Lung (tissue), 12 donors: Measurements from ENCODE around the gene LAMA1. TPM values are rescaled to one million over a fixed set of nuclear protein-coding genes. Genes with fewer than 3 reads are reported as not detected.

Experiments used
- ATAC-seq: fragments of 200-7000 bp; cut with Tn5 transposase; one replicate; pipeline ENCODE4 v1.9.1; 2020; ENCODE audit warnings: moderate number of reproducible peaks; ENCODE audit not compliant: insufficient read depth, low FRiP score
- DNase-seq, 3 donors: peaks; one replicate each; pipeline ENCODE4 v3.0.0-alpha.2; 2013 to 2017
- H3K27ac ChIP-seq, 2 donors: one replicate each; pipeline ENCODE4 v1.5.1; 2013; ENCODE audit warnings: mild to moderate bottlenecking in 2 of 2, moderate library complexity in 2 of 2, control low read depth in 1 of 2, inconsistent platforms in 1 of 2, low read depth in 1 of 2, low read length in 1 of 2
- H3K27me3 ChIP-seq, 3 donors: one replicate each; pipeline ENCODE4 v1.5.1; 2013; ENCODE audit warnings: low read length in 2 of 3; ENCODE audit not compliant: control insufficient read depth in 3 of 3, insufficient read depth in 3 of 3
- H3K36me3 ChIP-seq, 4 donors: one replicate each; pipeline ENCODE4 v1.5.1; 2013; ENCODE audit warnings: low read length in 4 of 4, mild to moderate bottlenecking in 1 of 4, moderate library complexity in 1 of 4; ENCODE audit not compliant: control insufficient read depth in 4 of 4, insufficient read depth in 4 of 4
- H3K4me1 ChIP-seq, 5 donors: one replicate each; pipeline ENCODE4 v1.5.1; 2013; ENCODE audit warnings: low read length in 5 of 5, mild to moderate bottlenecking in 2 of 5, moderate library complexity in 1 of 5; ENCODE audit not compliant: control insufficient read depth in 5 of 5, insufficient read depth in 5 of 5
- H3K4me3 ChIP-seq: one replicate; pipeline ENCODE4 v1.5.1; 2013; ENCODE audit warnings: mild to moderate bottlenecking, control low read depth, moderate library complexity
- H3K9ac ChIP-seq, 2 donors: one replicate each; pipeline ENCODE4 v1.5.1; 2013; ENCODE audit warnings: low read length in 2 of 2, control low read depth in 1 of 2; ENCODE audit not compliant: insufficient read depth in 1 of 2
- H3K9me3 ChIP-seq, 4 donors: one replicate each; pipeline ENCODE4 v1.5.1; 2013; ENCODE audit warnings: low read length in 3 of 4, mild to moderate bottlenecking in 1 of 4, moderate library complexity in 1 of 4; ENCODE audit not compliant: control insufficient read depth in 4 of 4, insufficient read depth in 3 of 4
- WGBS, 2 donors: extraction: QIAGEN DNeasy Blood & Tissue Kit; methylation state at CpG; one replicate each; pipeline ENCODE4 v1.1.7; 2013; 5-methylcytosine and 5-hydroxymethylcytosine counted together
- polyA plus RNA-seq, 2 donors: library from polyadenylated mRNA; stranded (reverse); fragments of 200-250 nt; gene quantifications; one replicate each; pipeline ENCODE4 v1.2.1, GENCODE V29; 2013
- total RNA-seq, 2 donors: library from RNA; depleted of rRNA in 1 of 2; stranded (reverse); fragments of >200 nt in 1 of 2; gene quantifications; one replicate each; pipeline ENCODE4 v1.2.1, GENCODE V29; 2014 to 2021
- TF ChIP-seq, protein P1 (sequence below): IDR thresholded peaks from 2 replicates; pipeline ENCODE4 v1.5.1; 2012; ENCODE audit warnings: mild to moderate bottlenecking; ENCODE audit errors: control extremely low read depth, extremely low read depth
- donor health status: control.
- donor health status: control.
- donor health status: Bipolar disorder and iron deficiency.
- donor health status: healthy.
- donor health status: DM: yes; HTN: yes; CAD: no.

The LAMA1 gene
- total and polyA plus RNA-seq, 4 donors = 0.66 to 2.8 (median 1.7) TPM

GRCh38 chr18:7002107-7002506 lies 115.5 kb downstream of the LAMA1 start:
- H3K4me3 ChIP-seq = no peak overlapping the region
- H3K27ac ChIP-seq = no peak overlapping the region
- H3K36me3 ChIP-seq = no peaks in the 10 kb centered on the region
- H3K9ac ChIP-seq = no peak overlapping the region
- no peak for ATAC-seq
- TF ChIP-seq, protein P1, sequence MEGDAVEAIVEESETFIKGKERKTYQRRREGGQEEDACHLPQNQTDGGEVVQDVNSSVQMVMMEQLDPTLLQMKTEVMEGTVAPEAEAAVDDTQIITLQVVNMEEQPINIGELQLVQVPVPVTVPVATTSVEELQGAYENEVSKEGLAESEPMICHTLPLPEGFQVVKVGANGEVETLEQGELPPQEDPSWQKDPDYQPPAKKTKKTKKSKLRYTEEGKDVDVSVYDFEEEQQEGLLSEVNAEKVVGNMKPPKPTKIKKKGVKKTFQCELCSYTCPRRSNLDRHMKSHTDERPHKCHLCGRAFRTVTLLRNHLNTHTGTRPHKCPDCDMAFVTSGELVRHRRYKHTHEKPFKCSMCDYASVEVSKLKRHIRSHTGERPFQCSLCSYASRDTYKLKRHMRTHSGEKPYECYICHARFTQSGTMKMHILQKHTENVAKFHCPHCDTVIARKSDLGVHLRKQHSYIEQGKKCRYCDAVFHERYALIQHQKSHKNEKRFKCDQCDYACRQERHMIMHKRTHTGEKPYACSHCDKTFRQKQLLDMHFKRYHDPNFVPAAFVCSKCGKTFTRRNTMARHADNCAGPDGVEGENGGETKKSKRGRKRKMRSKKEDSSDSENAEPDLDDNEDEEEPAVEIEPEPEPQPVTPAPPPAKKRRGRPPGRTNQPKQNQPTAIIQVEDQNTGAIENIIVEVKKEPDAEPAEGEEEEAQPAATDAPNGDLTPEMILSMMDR = no peak
- no peaks in the 10 kb centered on the region for H3K27me3 ChIP-seq
- no peak for DNase-seq
- WGBS, 2 donors = 63 to 64% methylated on average over 3 of the region's 3 CpGs
- H3K4me1 ChIP-seq = peaks cover 0 to 6% (median 0%) of the 10 kb centered on the region in 5 donors
- no peaks in the 10 kb centered on the region for H3K9me3 ChIP-seq

DNA sequence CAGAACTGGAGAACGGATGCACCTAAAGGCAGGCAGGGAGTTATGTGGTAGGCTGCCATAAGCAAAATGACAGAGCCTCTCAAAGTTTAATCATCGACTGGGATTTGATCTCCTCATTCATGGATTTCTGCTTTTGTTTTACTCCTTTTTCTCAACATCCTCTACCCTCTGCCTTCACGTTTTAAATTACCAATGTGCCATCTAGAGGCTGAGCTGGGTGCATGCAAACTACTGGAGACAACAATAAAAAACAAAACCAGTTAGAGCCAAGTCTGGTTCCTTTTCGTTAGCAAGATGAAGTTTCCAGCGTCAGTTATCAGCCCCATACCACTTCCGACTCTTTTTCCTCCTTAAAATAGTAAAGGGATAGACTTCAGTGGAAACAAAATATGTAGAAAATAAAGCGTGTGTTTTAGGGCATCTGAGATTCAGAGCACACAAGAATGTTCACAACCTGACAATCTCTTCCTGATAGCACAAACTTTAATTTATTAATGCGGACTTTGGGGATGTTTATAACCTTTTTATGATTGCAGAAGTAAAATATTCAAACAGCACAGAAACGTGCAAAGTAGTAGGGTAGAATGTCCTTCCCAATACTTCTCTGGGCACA lies 117.0 kb downstream of the LAMA1 start:
- Histone ChIP-seq H3K36me3 (no peaks in the 10 kb centered on the region), H3K4me3 (no peak overlapping the region), H3K9ac (no peak overlapping the region), H3K4me1 (peaks cover 0 to 7% (median 0%) of the 10 kb centered on the region in 5 donors), H3K27ac (no peak overlapping the region), H3K9me3 (no peaks in the 10 kb centered on the region), H3K27me3 (no peaks in the 10 kb centered on the region)
- TF ChIP-seq, protein P1 = peak; percentile 20
- DNase-seq (peak in 2 of 3 donors; percentile 78 to 81), ATAC-seq (no peak)
- 25 to 26% methylated on average over 9 of the region's 9 CpGs for WGBS, 2 donors

DNA sequence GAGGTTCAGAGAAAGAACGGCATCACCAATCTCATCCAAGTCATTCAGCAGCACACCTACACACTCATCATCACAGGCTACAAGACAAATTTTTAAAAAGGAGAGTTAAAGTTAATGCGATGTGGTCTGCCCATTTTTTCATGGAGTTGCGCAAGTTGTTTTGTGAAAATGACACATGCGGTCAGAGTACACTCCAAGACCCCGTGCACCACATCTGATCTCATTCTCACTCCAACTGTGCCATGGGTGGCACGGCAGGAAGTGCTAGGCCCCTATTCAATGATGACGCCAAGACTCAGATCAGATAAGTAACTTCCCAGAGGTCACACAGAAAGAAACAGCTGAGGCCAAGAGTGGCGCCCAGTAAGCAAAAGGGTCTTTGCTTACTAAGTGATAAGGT lies 119.8 kb downstream of the LAMA1 start:
- no peak overlapping the region for H3K4me3 ChIP-seq
- no peaks in the 10 kb centered on the region for H3K36me3 ChIP-seq
- H3K9ac ChIP-seq = no peak overlapping the region
- H3K27ac ChIP-seq = no peak overlapping the region
- 53 to 70% methylated on average over 8 of the region's 8 CpGs for WGBS, 2 donors
- DNase-seq = peak; percentile 25 to 50 (median 49)
- no peaks in the 10 kb centered on the region for H3K27me3 ChIP-seq
- no peak for ATAC-seq
- TF ChIP-seq, protein P1 = no peak
- H3K9me3 ChIP-seq = no peaks in the 10 kb centered on the region
- peaks cover 0 to 32% (median 8%) of the 10 kb centered on the region in 5 donors for H3K4me1 ChIP-seq
